ENCODE data around the gene ERC1.

ERC1 gene

DNA sequence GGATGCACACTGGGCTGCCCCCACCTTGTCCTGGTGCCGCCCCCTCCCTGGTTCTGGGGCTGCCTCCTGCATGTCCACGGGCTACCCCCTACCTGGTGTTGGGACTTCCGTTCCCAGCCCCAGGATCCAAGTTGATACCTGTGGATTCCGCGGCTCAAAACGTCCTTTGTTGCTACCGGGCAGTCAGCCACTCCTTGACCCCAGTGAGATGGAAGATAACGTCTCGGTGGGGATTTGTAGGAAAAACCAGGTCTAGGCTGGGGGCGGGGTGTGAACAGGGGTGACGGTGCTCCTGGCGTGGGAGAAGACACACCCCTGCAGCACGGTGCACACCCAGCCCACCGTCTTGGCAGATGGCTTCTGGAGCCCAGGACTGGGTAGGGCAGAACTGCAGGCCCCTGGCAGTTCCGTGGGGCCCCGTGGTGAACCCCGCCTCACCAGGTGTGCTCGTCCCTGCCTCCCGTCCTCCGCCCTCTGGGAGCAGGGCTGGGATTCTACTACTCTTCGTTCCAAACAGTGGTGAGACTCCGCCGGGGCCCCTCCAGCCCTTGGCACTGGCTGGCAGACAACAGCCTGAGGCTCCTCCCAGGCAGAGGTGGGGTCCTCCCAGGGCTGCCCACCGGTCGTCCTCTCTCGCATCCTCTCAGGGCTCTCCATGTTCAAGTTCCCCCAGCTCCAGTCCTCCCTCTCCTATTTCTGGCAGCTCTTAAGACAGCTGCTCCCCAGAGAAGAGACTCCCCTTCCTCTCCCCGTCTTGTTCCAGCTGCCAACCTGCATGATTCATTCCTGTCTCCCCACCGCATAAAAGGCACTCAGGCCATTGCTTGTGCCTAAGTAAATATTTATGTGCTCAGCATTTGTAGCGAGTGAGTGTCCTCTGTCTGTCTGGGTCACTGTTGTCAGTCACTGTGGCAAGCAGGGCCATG is 527.8 kb downstream of the ERC1 start:
- no peak for DNase-seq (ENCODE audit: low read depth)

DNA sequence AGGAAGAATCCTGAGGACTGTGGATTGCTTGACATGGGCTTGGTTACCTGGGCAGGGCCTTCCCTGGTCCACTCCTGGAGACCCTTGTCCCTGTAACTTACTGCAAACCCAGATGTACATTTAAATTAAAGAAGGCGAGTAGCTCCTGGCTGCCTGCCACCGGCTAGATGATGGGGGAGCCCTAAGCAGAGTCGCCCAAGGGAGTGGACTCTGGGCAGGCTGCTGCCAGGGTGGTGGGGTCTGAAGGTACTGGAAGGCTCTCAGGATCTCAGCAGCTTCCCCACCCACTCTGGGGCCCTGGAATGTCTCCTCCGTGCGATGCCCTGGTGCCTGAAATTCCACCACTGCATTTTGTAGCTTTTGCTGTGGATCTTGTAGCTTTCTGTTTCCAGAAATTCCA is 528.6 kb downstream of the ERC1 start:
- DNase-seq (ENCODE audit: low read depth), result no peak

DNA sequence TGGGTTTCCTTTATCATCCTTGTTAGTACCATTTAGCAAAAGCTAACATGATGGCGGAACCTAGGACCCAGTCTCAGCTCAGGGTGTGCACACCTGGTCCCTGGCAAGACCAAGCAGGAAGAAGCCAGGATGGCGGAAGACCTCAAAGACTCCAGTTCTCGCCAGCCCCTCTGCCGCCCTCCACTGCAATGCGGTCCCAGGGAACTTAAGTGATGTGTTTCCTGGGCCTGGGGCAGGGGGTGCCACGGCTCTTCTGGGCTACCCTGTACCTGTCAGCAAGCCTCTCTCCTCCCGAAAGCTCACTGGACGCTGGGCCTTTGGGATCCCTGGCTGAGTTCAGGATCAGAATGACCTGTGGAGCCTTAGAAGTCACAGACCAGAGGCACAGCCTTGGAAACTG is 532.0 kb downstream of the ERC1 start:
- no peak for DNase-seq (ENCODE audit: low read depth)

DNA sequence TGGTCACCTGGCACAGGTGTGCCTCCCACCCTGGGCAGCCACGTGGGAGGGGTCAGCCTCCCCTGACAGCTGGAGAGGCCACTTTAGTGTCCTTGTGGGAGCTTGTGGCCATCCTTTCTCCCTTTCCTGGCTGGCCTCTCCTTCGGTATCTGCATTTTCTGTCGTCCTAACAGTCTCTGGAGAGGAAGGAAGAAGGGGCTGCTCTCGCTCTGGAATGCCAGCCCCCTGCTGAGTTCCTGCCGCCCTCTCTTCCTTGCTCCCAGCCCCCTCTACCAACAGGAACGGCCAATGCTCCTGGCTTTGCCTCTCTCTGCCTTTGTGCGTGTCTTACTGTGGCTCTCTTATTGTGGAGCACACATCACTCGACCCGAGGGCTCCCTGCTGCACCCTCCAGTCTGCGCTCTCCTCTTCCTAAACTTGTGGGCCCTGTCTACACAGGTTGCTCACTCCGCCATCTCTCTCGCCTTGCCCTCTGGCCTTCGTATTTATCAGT is 532.6 kb downstream of the ERC1 start:
- DNase-seq (ENCODE audit: low read depth), result no peak

DNA sequence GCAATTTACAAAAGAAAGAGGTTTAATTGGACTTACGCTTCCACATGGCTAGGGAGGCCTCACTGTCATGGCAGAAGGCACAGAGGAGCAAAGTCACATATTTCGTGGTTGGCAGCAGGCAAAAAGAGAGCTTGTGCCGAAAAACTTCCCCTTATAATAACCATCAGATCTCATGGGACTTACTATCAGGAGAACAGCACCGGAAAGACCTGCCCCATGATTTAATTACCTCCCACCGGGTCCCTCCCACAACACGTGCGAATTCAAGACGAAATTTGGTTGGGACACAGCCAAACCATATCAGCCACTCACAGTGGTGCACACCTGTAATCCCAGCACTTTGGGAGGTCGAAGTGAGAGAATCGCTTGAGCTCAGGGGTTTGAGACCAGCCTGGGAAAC is 534.8 kb downstream of the ERC1 start:
- no peak for DNase-seq (ENCODE audit: low read depth)

DNA sequence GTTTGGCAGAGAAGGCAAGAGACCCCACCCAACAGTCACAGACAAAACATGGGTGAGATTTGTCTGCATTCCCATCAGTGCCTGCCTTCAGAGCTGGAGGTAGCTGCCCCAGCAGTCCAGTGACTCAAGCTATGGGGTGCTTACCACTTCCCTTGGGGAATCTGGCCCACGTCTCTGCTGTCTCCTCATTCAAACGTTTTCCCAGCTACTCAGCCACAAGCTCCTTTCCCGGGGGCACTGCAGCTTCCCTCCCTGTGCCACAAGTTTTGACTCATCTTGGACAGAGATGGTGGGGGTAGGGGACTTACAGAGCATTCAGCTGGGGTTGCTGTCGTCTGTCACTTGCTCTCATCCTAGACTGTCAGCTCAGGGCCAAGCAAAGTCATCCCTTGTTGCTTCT is 536.8 kb downstream of the ERC1 start:
- DNase-seq (ENCODE audit: low read depth), result no peak

DNA sequence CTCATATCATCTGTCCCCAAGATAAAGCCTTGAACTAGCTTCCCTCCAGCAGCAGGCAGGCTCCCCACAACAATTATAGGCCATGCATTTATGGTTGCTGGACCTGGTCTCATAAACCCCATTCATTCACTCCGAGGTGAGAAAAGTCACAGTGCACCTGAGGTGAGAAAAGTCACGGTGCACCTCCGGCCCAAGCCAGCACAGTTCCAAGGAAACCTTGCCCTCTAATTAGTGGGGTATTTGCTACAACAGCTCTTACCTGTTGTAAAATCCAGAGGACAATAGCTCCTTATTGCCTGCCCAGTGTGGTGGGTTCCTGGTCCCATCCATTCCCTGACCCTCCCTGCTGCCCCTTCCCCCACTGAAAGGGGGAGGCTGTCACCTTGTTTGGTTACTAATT is 537.8 kb downstream of the ERC1 start:
- no peak for DNase-seq (ENCODE audit: low read depth)

DNA sequence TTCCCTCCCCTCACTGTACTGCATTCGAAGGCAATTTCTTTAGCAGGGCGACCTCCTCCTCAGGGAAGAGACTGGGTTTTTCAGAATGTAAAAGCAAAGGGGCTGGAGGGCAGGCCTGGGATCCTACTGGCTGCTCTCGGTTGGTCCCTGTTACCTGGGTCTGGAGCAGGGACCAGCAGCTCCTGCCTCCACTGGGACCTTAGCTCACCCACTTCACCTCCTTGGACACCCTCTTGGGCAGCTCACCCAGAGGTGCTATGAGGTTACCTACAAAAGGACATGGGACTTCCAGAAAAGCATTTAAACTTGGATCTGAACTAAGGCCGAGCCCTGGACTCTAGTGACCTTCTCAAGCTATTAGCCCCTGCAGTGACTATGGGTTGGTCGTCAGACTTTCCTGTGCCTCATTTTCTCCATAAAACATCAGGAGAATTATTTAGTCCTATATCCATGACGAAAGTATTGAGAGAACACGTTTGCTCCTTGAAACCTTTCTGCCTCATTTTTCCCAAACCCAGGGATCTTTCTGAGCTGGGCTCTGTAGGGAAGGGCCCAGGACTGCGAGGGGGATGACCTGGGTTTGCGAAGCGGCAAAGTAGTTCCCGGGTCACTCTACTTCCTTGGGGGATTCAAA is 538.3 kb downstream of the ERC1 start:
- DNase-seq (ENCODE audit: low read depth), result no peak

DNA sequence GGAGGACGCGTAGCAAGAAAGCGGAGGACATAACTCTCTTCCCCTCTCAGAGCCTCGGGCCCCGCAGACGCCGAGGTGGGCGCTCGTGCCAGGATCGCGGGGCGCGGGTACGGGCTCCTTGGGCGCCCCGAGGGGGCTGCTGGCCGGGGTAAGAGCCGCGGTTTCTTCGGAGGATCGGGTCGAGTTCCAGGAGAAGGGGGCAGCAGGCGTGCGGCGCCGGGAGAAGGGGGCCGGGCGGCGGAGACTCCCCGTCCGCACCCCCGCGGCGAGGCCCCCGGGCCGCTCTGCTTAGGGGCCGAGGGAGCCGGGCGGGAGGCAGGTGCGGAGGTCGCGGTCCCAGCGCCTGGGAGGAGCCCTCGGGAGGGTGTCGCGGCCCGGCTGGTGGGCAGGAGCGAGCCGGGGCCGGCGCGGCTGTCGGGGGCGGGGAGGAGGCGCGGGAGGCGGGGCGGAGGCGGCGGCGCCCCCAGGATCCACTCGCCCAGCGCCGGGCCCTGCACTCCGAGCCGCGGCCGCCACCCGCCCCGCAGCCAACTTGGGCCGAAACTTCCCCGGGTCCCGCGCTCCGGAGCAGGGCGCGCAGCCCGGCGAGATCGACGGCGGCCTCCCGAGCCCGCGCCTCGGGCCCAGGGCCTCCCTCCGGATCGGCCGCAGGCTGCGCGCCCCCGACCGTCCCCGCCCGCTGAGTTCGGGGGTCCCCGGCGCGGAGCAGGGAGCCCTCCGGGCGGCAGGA is 539.0 kb downstream of the ERC1 start:
- no peak for DNase-seq (ENCODE audit: low read depth)

DNA sequence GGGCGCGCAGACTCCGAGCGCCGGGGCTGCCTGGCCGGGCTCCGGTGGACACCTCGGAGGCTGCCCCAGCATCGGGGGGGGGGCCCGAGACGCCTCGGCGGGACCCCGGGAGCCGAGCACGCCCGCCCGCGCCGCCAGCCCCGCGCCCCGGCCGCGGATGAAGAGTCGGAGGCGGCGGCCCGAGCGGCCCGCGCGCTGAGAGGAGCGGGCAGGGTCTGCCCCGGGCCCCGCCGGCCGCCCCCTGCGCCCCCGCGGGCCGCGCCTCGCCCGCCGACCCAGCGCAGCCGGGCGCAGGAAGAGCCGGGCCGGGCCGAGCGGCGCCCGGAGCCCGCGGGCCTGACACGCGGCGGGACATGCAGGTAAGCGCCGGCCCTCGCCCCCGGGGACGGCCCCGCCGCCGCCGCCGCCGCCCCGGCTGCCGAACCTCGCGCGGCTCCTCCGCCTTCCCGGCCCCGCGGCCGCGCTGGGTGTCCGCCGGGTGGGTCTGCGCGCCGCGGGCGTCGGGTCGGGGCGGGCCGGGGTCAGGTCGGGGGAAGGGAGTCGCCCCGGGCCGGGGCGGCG is 539.6 kb downstream of the ERC1 start:
- DNase-seq (ENCODE audit: low read depth), result no peak

DNA sequence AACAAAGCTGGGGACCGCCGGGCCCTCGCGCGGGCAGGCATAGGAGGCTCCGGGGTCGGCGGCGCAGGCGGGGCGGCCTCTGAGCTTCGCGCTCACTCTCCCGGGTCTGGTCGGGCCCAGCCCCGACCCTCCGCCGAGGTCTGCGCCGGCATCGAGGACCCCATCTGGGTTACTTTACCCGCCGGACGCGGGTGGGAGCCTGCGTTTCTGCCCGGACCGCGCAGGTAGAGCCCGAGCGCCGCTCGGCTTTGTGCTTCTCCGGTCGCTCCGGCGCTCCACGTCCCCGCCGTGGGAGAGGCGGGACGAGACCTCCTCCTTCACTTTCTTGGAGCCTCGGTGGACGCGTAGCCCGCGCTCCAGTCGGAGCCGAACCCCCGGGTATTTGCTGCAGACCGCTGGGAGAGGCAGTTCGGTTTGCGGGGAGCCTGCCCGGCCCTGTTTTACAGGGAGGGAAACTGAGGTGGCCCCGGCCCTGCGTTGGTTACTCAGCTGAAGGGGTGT is 540.2 kb downstream of the ERC1 start:
- no peak for DNase-seq (ENCODE audit: low read depth)

DNA sequence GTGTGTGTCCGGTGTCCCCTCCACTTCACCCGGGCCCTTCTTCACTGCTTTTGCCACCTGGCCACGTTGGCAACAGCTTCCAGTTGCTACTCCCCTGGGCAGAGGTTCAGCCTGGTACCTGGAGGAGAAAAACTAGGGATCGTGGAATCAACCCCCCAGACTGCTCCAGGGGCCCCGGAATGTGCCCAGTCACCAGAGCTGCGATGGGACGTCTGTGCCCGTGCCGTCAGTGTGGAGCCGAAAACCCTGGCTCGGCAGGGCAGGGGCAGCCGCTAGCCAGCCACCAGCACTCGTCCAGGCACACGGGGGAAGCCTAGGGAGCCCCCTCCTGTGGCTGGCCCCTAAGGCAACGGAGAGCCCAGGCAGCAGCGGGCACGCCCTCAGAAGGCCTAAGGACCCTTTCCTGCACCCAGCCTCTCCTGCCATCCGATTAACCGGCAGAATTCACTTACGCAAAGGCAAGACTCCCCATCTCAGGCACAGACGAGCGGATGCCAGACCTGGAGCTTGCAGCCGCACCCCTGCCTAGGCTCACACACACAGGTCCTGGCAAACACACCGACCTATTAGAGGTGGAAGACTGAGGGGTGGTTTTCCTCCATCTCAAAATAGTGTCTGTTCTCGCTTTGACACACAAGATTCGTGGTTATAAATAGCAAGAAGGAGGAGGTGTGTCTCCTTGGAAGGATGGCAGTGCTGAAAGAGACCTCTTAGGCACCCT is 540.8 kb downstream of the ERC1 start:
- no peak for DNase-seq (ENCODE audit: low read depth)

DNA sequence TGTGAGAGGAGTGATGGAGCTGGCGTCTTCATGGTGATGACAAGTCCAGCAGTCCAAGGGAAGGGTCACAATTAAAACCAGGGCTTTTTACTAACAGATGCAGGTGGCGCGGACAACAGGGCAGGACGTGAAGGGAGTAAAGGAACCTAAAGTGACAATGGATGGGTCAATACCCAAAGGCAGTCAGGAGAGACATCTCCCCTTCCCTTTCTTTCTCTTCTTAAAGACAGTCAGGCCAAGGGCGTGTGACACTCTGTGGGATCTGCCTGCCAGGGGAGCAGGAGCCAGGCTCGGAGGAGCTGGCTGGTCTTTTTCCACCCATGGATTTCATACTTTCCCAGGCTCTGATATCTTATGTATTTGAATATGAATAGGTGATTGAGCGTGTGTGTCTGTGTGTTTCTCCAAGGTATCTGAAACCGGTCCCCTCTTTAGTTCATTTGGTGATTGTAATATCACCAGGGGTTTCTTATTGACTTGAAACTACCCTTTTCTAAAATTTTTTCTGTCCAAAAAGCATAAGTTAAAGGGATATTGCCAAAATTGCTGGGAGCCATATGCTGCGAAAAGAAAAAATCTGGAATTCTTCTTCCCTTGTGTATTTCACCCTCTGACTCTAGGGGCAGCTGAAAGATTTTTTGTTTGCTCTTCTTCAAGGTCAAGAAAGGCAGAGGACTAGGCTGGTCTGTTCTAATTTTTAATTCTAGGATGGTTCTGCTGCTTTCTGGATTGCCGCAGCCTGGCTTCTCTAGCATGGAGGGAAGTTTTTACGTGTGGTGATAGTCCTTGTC is 541.5 kb downstream of the ERC1 start:
- DNase-seq (ENCODE audit: low read depth), result no peak

DNA sequence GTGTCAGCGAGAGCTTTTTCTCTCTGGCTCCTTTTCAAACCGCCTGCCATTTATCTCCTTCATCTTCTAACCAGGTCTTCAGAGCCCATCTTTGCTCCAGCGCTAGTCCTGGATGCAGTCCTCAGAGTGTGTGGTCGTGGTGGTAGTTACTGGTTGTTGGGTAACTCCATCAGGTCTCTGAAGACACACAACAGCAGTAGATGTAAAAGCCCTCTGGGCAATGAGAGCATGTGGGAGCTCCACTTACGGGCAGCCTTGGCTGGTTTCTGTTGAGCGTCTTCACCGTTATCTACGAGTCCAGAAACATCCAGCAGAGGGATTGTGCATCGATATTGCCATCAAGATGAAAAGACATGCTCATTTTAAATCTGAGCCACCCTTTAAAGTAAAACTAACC is 542.2 kb downstream of the ERC1 start:
- DNase-seq (ENCODE audit: low read depth), result no peak

DNA sequence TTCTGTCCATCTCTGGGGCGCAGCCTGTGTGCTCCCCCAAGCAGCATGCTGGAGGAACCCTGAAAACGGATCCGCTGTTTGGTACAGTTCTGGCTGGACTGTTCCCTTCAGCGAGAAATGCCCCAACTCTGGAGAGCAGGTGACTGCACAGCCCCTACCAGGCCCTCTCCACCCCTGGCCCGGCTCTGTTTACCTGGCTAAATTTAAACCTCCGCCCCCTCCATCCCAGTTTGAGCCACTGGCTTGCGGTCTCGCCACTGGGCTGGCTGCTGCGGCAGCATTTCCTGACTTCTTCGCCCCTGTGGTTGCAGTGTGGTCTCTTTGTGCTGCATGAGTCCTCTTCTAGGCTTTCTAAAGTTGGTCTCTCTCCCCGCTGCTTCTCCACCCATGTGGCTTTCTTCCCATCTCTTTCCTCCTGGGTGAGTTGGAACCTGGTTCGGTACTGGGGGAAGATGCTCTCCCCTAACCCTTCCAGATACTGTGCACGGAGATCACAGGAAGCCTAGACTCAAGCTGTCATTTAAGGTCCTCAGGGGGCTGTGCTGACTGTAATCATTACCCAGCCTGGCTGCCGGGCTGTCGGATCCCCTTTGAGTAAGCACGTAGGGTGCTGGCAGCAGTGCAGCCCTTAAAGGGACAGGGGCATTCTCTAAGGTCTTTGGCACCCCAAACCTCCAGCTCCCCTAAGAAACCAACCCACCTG is 542.7 kb downstream of the ERC1 start:
- DNase-seq (ENCODE audit: low read depth), result no peak

DNA sequence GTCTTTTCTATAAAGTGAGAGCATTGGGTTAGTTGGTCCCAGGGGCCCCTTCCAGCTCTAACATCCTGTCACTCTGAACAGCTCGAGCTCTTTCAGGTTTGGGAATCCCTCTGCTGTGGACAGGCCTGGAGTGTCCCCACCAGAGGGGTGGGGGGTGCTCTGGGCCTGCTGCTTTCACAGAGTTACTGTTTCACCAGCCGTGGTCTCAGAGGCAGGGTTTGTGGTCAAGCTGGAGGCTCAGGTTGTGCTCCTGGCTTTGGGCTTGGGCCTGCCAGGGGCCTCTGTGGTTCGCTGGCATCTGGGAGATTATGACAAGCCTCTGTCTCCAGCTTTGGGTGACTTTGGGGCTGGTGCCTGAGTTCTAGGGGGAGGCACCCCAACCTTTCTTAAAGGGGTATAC is 543.7 kb downstream of the ERC1 start:
- DNase-seq (ENCODE audit: low read depth), result no peak

DNA sequence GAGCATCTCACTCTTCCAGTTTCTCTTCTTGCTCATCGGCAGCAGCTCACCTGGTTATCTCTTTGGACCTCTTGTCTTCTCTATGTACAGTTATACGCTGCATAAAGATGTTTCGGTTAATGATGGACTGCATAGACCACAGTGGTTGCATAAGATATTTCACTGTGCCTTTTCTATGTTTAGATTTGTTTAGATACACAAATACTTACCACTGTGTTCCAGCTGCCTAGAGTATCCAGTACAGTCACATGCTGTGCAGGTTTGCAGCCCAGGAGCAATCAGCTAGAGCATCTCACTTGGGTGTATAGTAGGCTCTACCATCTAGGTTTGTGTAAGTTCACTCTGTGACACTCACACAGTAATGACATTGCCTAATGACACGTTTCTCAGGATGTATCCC is 545.8 kb downstream of the ERC1 start:
- DNase-seq (ENCODE audit: low read depth), result no peak

DNA sequence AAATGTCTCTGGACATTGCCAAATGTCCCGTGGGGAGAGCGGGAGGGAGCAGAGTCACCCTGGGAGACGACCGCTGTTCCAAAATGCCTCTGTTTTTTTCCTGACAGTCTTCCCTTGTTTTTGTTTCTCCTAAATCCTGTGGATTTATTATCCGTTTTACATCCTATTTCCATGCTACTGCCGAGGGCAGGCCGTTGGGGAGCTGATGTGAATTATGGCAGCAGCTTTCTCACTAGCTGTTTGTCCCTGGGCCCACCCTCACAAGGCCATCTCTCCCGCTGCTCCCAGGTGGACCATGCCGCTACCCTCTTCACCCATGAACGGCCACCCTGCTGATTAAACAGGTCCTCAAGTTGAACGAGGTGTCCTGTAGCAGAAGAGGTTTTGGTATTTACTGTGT is 548.1 kb downstream of the ERC1 start:
- DNase-seq (ENCODE audit: low read depth), result no peak

DNA sequence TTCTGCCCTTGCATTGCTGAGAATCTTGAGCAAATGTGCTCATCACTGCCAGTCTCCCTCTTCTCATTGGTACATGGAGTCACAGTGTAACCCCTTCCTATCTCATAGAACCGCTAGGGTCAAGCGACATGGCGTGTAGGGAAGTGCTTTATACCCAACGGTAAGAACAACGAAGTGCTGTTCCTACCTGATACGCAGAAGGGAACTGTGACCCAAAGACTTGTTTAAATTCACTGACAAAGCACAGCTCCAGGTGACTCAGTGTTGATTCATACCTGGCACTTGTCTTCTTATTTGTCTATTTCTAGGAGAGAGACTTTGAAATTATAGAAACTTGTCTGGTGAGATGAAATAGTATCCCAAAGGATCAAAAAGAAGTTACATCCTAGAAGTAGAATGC is 549.7 kb downstream of the ERC1 start:
- no peak for DNase-seq (ENCODE audit: low read depth)

DNA sequence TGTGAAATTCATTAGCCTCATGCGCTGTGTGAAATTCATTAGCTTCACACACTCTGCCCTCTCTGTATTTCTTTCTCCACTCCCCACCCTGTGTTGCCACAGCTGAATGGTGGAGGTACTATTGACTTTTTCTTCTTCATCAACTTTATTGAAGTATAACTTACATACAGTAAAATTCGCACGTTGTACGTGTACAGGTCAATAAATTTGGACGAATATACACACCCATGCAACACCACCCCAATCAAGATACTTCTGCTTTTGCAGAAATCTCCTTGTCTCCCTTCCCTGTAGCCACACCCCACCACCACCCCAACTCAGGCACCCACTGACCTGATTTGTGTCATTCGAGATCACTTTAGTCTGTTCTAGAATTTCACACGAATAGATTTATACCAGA is 551.6 kb downstream of the ERC1 start:
- no peak for DNase-seq (ENCODE audit: low read depth)

All from stimulated activated CD8-positive, alpha-beta memory T cell treated with anti-CD3 and anti-CD28 coated beads, Interleukin-12 subunit alpha, Interleukin-12 subunit beta, amount 100 ng/mL, for 4 hours (primary cell).